HG03135 (cell line): Measurements from ENCODE around the gene RBM18.

ENCODE experiments used
- ATAC-seq: cut with Tn5 transposase; IDR thresholded peaks from one replicate; pipeline ENCODE4 v1.9.1; 2021; ENCODE audit warnings: mild to moderate bottlenecking, moderate library complexity; ENCODE audit not compliant: unreplicated experiment

RBM18 gene

GRCh38 chr9:122225312-122226141, 39.1 kb downstream of the RBM18 start:
- ATAC-seq, result no peak

GRCh38 chr9:122223435-122223834, 41.2 kb downstream of the RBM18 start:
- ATAC-seq, result no peak

GRCh38 chr9:122222791-122223190, 41.8 kb downstream of the RBM18 start:
- ATAC-seq, result no peak

- ATAC-seq, result no peak
Observed at GRCh38 chr9:122221183-122221811, 43.3 kb downstream of the RBM18 start.

GRCh38 chr9:122220673-122221182, 43.9 kb downstream of the RBM18 start:
- no peak for ATAC-seq

- no peak for ATAC-seq
Observed at GRCh38 chr9:122219856-122220672, 44.6 kb downstream of the RBM18 start.

- ATAC-seq, result no peak
Observed at GRCh38 chr9:122218935-122219855, 45.4 kb downstream of the RBM18 start.

GRCh38 chr9:122218071-122218934, 46.3 kb downstream of the RBM18 start:
- no peak for ATAC-seq

- ATAC-seq, result no peak
Observed at GRCh38 chr9:122217640-122218039, 47.0 kb downstream of the RBM18 start.

- no peak for ATAC-seq
Observed at GRCh38 chr9:122216798-122217418, 47.7 kb downstream of the RBM18 start.

GRCh38 chr9:122216138-122216797, 48.4 kb downstream of the RBM18 start:
- ATAC-seq, result no peak

GRCh38 chr9:122215663-122216062, 49.0 kb downstream of the RBM18 start:
- no peak for ATAC-seq

- no peak for ATAC-seq
Observed at GRCh38 chr9:122214507-122214906, 50.1 kb downstream of the RBM18 start.

- no peak for ATAC-seq
Observed at GRCh38 chr9:122213589-122214413, 50.8 kb downstream of the RBM18 start.

GRCh38 chr9:122213102-122213588, 51.5 kb downstream of the RBM18 start:
- ATAC-seq, result no peak

GRCh38 chr9:122212473-122213004, 52.1 kb downstream of the RBM18 start:
- ATAC-seq, result no peak

GRCh38 chr9:122209451-122209850, 55.2 kb downstream of the RBM18 start:
- ATAC-seq, result no peak
